Fibroblast of skin of back (primary cell): ENCODE data around the gene SMIM44. TPM values are rescaled to one million over a fixed set of nuclear protein-coding genes. Genes with fewer than 3 reads are reported as not detected.
"Not testable (repeated sequence)": the region's sequence is repeated elsewhere in the genome, so short reads cannot be mapped to it uniquely, and the experiment has no call there.

Source experiments
- DNase-seq: peaks from one replicate; pipeline ENCODE4 v3.0.0-alpha.2; 2013
- polyA plus RNA-seq, 2 experiments: library from polyadenylated mRNA; unstranded; fragments of 120-200 nt; gene quantifications; one replicate each; pipeline ENCODE4 v1.2.1, GENCODE V29; 2013; ENCODE audit not compliant: insufficient read length in 2 of 2

The SMIM44 gene
- polyA plus RNA-seq (2013, experiment 1 of 2; ENCODE audit: insufficient read length), result not detected
- polyA plus RNA-seq (2013, experiment 2 of 2; ENCODE audit: insufficient read length), result not detected

DNA sequence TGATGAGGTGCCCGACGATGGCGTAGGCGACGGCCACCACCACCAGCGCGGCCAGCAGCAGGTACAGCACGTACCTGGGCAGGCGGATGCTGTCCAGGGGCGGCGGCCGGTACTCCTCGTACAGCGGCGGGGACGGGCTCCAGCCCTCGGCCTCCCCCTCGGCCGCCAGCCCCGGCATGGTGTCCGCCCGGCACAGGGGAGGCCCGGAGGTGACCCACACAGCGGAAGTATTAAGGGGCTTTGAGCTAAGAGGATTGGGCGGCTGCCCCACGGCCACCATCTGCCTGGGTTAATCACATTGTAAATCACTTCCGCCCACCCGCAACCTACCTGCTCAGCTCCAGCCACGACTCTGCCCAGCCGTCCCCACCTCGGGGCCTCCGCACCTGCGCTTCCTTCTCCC lies at the start of gene SMIM44:
Gene SMIM44, minus strand, starts transcription at position 216 of the 403 bp plus-strand sequence. Its CDS starts 38 bp downstream, at position 178.
- DNase-seq, result no peak

DNA sequence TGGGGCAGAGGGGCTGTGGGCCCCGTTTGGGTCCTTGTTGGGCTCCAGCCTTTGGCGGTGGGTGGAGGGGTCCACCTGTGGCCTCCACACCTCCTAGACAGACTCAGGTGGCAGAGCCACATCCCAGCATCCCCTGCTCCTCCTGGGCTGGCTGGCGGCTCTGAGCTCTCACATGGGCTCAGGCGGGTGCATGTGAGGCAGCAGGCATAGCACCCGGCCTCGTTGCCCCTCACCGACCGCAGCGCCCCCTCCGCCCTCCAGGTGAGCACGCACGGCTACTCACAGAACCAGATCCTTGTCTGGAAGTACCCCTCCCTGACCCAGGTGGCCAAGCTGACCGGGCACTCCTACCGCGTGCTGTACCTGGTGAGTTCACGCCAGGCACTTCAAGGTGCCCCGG lies 49.8 kb upstream of the SMIM44 start:
- DNase-seq, result no peak

DNA sequence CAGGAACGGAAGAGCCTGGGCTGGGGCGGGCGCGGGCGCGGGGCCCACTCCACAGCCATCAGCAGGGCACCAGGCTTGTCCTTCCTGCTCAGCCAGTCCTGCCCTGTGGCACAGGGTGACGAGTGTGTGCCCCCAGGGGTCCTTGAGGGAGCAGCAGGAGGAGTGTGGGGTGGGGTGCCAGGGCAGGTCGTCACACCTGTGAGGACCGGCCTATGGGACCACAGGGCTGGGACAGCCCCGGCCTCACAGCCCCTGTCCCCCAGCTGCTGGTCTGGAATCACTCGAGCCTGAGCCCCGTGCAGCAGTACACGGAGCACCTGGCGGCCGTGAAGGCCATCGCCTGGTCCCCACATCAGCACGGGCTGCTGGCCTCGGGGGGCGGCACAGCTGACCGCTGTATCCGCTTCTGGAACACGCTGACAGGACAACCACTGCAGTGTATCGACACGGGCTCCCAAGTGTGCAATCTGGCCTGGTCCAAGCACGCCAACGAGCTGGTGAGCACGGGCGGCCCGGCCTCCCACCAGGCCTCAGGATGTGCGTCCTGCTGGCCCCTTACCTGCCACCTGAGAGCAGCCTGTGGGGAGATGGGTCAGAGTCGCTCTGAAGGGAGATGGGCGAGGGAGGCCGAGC lies 49.0 kb upstream of the SMIM44 start:
- DNase-seq, result no peak

DNA sequence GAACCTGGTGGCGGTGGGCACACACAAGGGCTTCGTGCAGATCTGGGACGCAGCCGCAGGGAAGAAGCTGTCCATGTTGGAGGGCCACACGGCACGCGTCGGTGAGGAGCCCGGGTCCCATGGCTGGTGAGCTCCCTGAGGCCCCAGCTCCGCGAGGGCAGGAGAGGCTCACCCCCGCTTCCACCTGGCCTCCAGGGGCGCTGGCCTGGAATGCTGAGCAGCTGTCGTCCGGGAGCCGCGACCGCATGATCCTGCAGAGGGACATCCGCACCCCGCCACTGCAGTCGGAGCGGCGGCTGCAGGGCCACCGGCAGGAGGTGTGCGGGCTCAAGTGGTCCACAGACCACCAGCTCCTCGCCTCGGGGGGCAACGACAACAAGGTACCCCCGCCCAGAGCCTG lies 48.5 kb upstream of the SMIM44 start:
- no peak for DNase-seq

DNA sequence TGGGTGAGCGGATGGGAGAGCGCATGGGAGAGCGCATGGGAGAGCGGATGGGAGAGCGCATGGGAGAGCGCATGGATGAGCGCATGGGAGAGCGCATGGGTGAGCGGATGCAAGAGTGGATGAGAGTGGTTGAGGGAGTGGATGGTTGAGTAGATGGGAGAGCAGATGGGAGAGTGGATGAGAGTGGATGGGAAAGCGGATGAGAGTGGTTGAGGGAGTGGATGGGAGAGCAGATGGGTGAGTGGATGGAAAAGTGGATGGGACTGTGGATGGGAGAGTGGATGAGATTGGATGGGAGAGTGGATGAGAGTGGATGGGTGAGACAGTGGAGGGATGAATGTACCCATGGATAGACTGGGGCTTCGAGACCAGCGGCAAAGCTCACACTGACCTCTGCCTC lies 47.1 kb upstream of the SMIM44 start:
- no peak for DNase-seq

DNA sequence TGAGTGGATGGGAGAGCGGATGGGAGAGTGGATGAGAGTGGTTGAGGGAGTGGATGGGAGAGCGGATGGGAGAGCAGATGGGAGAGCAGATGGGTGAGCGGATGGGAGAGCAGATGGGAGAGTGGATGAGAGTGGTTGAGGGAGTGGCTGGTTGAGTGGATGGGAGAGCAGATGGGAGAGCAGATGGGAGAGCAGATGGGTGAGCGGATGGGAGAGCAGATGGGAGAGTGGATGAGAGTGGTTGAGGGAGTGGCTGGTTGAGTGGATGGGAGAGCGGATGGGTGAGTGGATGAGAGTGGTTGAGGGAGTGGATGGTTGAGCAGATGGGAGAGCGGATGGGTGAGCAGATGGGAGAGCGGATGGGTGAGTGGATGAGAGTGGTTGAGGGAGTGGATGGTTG lies 46.1 kb upstream of the SMIM44 start:
- not testable (repeated sequence) for DNase-seq

DNA sequence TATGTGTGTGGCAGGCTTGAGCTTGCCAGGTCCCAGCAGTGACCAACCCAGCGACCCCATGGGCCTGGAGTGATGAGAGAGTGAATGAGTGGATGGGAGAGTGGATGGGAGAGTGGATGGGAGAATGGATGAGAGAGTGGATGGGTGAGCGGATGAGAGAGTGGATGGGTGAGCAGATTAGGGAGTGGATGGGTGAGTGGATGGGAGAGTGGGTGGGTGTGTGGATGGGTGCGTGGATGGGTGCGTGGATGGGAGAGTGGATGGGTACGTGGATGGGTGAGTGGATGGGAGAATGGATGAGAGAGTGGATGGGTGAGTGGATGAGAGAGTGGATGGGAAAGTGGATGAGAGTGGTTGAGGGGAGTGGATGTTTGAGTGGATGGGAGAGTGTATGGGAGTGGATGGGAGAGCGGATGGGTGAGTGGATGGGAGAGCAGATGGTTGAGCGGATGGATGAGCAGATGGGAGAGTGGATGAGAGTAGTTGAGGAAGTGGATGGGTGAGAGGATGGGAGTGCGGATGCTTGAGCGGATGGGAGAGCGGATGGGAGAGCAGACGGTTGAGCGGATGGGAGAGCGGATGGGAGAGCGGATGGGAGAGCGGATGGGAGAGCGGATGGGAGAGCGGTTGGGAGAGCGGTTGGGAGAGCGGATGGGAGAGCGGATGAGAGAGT lies 45.4 kb upstream of the SMIM44 start:
- no peak for DNase-seq

DNA sequence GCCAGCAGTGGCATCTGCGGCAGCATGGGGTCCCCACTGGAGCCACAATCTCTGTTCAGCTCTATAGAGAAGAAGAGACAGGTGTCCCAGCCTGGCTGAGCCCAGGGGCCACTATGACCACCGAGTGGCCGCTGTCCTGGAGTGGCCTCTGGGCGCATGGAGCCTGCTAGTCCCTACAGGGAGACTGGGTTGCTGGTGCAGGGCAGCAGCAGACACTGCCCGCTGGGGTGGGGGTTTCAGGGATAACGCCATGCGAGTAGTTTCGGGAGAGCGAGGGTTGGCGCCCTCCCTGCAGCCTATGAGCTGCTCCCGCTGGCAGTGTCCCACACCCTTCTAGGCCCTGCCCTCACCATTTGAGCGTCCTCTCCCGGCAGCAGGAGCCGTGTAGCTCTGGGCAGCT lies 44.8 kb upstream of the SMIM44 start:
- DNase-seq, result no peak

DNA sequence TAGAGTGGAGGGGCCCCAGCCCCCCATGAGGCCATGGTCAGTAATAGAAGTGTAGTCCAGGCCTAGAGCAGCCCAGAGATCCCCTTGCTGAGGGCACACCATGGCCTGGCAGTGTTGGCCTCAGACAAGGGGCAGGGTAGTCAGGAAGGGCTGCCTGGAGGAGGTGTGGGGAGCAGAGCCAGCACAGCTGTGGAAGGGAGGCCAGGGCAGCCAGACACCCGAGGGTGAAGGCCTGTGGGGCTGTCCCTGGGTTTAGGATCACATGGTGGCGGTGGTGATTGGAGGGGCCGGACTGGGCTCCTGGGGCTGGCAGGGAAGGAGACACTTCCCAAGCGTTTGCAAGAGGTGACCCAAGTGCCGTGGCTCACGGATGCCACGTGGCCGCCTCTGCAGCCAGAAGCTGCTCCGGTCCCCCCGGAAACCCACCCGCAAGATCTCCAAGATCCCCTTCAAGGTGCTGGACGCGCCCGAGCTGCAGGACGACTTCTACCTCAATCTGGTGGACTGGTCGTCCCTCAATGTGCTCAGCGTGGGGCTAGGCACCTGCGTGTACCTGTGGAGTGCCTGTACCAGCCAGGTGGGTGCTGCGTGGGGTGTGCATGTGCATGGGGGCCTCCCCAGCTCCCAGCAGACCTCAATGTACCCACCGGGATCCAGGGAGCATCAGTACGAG lies 44.1 kb upstream of the SMIM44 start:
- no peak for DNase-seq

DNA sequence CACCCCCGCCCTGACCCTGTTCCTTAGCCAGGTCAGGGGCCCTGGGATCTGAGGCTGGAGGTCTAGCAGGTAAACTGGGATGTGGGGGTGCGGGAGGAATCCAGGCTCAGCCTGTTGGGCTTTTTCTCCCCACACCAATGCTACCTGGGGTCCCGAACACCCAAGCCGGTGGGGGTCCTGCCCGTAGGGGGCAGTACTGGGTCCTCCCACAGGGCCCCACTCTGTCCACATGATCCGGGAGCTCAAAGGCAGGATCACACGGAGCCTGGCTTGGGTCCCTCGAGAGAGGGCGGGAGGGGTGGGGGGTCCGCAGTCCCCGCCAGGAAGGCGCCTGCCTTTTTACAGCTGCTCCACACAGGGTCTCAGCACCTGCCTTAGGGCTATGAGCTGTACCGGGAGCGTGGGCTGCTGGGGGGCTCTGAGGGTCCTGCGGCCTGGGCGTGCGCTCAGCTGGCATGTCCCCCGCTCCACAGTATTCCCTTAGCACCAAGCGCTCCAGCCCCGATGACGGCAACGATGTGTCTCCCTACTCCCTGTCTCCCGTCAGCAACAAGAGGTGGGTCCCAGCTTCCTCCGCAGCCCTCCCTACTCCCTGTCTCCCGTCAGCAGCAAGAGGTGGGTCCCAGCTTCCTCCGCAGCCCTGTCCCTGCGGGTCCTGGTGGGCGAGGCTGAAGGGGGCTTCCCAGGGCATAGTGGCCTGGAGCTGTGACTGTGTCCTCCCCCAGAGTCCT lies 43.4 kb upstream of the SMIM44 start:
- no peak for DNase-seq

DNA sequence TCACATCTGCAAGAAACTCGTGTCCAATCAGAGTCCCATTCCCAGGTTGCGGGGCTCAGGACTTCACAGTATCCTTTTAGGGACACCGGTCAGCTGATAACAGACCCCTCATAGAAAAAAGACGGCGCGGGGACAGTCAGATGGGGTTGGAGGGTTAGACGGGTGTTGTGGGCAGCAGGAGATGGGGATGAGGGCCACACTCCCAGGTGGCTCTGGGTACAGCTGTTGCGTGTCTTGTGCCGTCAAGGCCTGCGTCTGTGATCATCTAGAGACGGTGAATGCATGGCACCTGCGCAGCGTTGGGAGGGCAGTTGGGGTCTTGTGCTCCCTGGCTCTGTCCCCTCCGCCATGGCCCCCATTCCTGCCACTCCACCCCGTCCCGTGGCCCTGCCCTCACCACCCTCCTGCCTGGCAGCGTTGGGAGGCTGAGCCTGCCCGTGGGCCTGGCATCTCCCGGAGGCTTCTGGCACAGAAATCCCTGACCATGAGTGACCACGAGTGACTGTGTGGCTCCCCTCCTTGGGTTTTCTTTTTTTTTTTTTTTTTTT lies 41.7 kb upstream of the SMIM44 start:
- DNase-seq, result no peak

DNA sequence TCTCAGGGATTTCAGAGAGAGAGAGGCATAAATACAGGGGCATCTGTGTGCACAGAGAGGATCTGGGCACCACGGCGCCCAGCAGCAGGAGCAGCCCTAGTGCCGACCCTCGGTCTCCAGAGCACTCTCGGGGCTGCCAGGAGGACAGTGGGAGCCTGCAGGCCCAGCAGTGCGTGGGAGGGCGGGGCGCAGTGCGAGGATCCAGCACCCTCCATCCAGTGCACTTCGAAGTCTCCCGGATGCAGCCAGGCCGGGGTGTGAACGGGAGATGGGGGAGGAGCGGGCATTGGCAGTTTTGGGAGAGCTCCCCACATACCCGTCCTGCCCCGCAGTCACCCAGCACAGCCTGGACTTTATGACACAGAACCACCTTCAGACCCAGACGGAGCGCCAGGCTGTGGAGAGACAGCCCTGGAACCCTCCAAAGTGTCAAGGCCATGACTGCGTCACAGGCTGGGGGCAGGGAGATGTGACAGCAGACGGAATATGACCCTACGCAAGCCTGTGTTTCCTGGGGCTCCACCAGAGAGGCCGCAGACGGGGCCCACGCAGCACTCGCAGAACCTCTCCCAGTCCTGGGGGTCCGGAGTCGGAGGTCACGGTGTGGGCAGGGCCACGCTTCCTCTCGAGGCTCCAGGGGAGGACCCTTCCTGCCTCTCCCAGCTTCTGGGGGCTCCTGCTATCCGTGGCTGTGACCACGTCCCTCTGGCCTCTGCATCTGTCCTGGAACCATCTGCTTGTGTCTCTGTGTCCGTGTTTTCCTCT lies 41.0 kb upstream of the SMIM44 start:
- DNase-seq, result no peak

DNA sequence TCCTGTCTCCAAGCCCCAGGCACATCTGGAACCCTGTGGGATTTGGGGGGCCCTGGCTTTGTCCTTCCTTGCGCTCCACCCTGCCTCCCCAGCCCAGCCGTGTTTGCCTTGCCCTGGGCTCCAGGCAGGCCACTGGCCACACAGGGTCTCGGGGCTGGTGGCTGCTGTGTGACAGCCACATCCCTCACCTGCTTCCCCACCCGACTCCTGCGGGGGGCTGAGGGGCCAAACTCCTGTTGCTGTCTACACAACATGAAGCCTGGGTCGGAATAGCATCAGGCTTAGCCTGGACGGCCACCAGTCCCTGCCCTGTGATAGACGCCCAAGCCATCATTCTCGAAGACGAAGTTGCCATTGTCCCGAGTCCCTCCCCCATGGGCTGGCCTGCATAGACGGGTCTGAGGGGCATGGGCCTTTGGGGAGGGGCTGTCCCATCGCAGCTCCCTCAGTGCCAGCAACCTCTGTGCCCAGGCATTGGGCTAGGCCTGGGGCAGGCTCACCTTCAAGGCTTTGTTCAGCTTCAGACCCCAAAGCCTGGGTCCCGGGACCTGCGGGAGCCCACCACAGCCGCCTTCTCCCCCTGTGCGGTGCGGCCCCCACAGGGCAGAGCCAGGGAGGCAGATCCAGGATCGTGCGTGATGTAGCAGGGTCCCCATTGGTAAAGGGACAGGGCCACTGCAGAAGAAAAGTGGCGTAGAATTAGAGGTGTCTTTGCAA lies 40.3 kb upstream of the SMIM44 start:
- no peak for DNase-seq

DNA sequence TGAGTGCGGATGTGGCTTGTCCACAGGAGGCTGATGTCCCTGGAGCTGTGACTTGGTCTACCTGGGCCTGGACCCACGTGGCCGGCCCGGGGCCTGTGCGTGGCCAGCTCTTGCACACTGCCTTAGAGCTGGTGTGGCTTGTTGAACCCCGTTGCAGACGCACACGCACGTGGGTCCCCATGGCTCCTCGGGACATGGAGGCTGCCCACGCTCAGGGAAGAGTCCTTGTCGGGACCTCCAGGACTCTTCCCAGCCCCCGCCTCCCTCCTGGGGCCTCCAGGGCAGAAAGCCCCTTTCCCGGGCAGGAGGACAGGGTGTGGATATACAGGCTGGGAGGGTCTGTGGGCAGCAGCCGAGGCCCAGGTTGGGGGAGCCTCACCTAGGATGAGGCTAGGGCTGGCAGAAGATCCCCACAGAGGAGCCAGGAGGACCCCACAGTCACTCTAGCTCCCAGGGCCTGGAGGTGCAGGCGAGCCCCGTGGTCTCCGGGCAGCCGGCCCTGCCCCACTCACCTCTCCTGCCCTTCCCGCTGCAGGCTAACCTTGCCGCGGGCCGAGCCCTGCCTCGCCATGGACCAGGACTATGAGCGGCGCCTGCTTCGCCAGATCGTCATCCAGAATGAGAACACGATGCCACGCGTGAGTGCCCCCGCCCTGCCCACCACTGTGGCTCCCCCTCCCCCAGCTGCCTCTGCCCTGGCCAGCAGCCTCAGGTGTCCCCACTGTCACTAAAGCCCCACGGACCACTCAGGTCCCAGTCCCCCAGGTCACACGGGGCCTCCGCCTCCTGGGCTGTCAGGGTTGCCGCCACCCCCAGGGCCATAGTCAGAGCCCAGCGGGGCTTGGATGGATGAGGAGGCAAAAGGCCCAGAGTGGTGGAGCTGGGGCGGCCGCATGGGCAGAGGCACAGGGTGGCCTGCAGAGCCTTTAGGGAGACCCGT lies 39.5 kb upstream of the SMIM44 start:
- DNase-seq, result no peak

DNA sequence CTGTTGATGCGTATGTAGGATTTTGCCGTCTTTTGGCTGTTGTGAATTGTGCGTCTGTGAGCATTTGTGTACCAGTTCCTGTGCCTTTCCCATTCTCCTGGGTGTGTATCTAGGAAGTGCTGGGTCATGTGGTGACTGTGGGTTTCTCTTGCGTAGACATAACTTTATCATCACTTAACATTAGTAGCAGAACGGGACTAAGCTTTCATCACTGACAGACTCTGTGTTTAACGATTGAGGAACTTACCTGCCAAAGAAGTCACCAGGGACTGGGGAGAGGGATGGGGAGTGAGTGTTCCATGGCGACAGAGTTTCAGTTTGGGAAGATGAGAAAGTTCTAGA lies 37.8 kb upstream of the SMIM44 start:
- no peak for DNase-seq

DNA sequence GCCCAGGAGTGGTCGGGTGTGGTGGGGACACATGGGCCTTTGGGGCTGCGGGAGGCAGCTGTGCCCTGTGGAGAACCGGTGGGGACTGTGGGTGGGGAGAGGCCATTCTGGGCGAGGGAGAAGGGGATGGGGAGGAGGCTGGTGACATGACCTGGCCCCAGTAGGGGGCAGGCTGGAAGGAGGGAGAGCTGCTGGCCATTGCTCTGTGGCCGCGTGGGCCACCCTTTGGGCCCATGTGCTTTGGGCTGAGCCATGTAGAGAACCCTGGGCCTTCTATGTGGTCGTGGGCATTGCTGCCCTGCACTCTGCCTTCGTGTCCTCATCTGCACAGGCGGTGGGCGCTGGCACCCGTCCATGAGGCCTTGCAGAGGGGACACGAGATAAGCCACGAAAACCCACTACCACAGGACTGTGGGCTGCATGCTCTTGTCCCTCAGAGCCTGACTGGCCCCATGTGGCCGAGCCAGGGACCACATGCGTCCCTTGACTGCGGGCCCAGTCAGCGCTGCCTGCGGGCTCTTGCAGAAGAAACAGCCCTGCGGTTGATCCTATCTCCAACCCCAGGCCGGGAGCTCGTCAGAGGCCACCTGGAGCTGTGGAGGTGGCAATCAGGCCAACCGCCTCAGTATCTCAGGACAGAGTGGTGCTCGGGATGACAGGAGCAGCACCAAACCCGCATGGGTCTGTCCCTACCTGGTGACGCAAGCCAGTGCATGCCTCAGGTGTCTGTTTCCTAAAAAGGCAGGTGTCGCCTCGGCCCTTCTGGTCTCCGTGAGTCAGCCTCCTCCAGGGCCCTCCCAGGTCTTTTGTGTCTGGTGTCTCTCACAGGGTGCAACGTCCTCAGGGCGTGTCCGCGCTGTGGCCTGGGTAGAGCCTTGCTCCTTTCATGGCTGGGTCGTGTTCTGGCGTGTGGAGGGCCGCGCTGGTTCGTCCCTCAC lies 37.2 kb upstream of the SMIM44 start:
- DNase-seq, result no peak

DNA sequence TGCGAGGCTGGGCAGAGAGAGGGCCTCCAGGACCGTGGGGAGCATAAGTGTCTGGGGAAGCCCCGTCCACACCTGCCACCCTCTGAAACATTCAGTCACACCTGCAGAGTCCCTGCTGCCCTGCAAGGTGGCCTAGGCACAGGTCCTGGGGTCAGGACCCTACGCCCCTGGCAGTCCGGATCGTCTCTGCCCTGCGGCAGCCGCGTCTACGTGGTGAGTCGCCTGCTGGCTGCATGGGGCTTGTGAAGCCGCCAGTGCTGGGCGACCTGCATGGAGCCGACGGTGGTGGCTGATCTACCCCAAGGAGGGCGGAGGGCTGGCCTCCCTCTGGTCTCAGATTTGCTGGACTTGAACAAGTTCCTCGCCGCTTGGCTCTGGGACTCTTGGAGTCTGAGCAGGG lies 35.9 kb upstream of the SMIM44 start:
- no peak for DNase-seq

DNA sequence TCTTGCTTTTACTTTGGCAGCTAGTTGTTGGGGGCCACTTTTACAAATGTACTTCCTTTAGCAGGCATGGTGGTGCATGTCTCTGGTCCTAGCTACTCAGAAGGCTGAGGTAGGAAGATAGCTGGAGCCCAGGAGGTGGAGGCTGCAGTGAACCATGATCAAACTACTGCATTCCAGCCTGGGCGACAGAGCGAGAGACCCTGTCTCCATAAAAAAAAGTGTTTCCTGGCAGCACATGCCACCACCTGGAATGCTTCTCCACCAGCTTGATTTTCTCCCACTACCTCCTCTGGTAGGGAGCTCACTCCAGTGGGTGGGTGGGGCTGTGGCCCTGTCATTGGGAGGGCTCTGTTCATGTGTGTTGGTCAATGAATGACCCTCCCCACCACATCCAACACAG lies 35.4 kb upstream of the SMIM44 start:
- DNase-seq, result no peak

DNA sequence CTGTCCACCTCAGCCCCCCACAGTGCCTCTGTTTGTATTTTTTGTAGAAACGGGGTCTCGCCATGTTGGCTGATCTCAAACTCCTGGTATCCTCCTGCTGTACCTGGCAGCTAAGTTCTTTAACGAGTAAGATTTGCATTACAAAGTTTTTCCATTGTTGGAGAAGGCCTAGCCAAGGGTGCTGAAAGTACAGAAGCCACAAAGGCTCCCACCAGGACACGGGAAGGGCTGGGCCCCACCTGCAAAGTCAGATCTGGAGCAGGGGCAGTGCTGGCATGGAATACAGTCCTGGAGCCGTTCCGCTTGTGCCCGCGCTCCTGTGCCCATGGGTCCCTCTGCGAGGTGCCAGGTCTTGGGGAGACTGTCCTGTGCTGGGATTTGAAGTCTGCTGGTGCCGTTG lies 35.0 kb upstream of the SMIM44 start:
- DNase-seq, result no peak
